IMR-90 (cell line): Measurements from ENCODE around the gene BGLAP. TPM values are rescaled to one million over a fixed set of nuclear protein-coding genes. Genes with fewer than 3 reads are reported as not detected.

Source experiments
- ATAC-seq: fragments of 200-7000 bp; cut with Tn5 transposase; 2 replicates; pipeline ENCODE4 v1.9.1; 2020; ENCODE audit warnings: low read depth, mild to moderate bottlenecking, moderate library complexity
- BruUV-seq: library from RNA; stranded (reverse); fragments of 400-500 nt; replicated peaks from 2 replicates; lab custom pipeline; 2021; lab: Mats Ljungman, UMichigan
- CTCF ChIA-PET: fragments of 300-600 bp; formaldehyde crosslinking; extraction: SDS; loops from one replicate; lab custom pipeline; 2021; ENCODE audit warnings: antibody characterized with exemption; lab: Yijun Ruan, JAX
- POLR2A ChIA-PET: fragments of 300-600 bp; sonication (Branson Sonifier 250); formaldehyde crosslinking; loops from one replicate; lab custom pipeline; 2022; ENCODE audit warnings: antibody characterized with exemption; ENCODE audit not compliant: unreplicated experiment; lab: Charles Lee
- DNase-seq: peaks from one replicate; pipeline ENCODE4 v3.0.0; 2013
- H2AFZ ChIP-seq: replicated peaks from 2 replicates; pipeline ENCODE3; 2013; ENCODE audit warnings: low read length, mild to moderate bottlenecking; ENCODE audit not compliant: poor library complexity
- H2AK5ac ChIP-seq: 2 replicates; pipeline ENCODE4 v1.6.1; 2013; ENCODE audit warnings: low read depth, low read length, inconsistent platforms
- H2AK9ac ChIP-seq: replicated peaks from 2 replicates; pipeline ENCODE3; 2013; ENCODE audit warnings: mild to moderate bottlenecking, low read depth, low read length, moderate library complexity; ENCODE audit not compliant: poor library complexity
- H2BK120ac ChIP-seq: 2 replicates; pipeline ENCODE4 v1.6.1; 2013; ENCODE audit warnings: low read depth, low read length, inconsistent platforms
- H2BK15ac ChIP-seq: 3 replicates; pipeline ENCODE4 v1.6.1; 2013; ENCODE audit warnings: low read depth, low read length, inconsistent platforms
- H2BK20ac ChIP-seq: 2 replicates; pipeline ENCODE4 v1.6.1; 2013; ENCODE audit warnings: low read depth, mild to moderate bottlenecking, inconsistent platforms, low read length, moderate library complexity
- H2BK5ac ChIP-seq: 2 replicates; pipeline ENCODE4 v1.6.1; 2013; ENCODE audit warnings: mild to moderate bottlenecking, low read depth, low read length, inconsistent platforms; ENCODE audit not compliant: poor library complexity, severe bottlenecking
- H3K14ac ChIP-seq: replicated peaks from 2 replicates; pipeline ENCODE4 v1.6.1; 2013; ENCODE audit warnings: low read depth, low read length, inconsistent platforms
- H3K18ac ChIP-seq: 2 replicates; pipeline ENCODE4 v1.6.1; 2013; ENCODE audit warnings: low read depth, low read length, control low read depth
- H3K23ac ChIP-seq: 2 replicates; pipeline ENCODE4 v1.6.1; 2013; ENCODE audit warnings: low read depth, low read length, inconsistent platforms
- H3K27ac ChIP-seq: 2 replicates; pipeline ENCODE4 v1.5.1; 2013; ENCODE audit warnings: mild to moderate bottlenecking, control low read depth, low read length; ENCODE audit not compliant: insufficient read depth
- H3K27me3 ChIP-seq: 2 replicates; pipeline ENCODE4 v1.6.1; 2013; ENCODE audit warnings: low read length; ENCODE audit not compliant: control insufficient read depth, insufficient read depth
- H3K36me3 ChIP-seq: 2 replicates; pipeline ENCODE4 v1.6.1; 2013; ENCODE audit warnings: low read length, mixed read lengths; ENCODE audit not compliant: control insufficient read depth, insufficient read depth
- H3K4ac ChIP-seq: 2 replicates; pipeline ENCODE4 v1.6.1; 2013; ENCODE audit warnings: low read depth, low read length, inconsistent platforms
- H3K4me1 ChIP-seq: 2 replicates; pipeline ENCODE4 v1.6.1; 2013; ENCODE audit warnings: low read length, mixed read lengths; ENCODE audit not compliant: control insufficient read depth, insufficient read depth
- H3K4me2 ChIP-seq: 2 replicates; pipeline ENCODE4 v1.6.1; 2013; ENCODE audit warnings: low read depth, mild to moderate bottlenecking, control low read depth, low read length, moderate library complexity
- H3K4me3 ChIP-seq: 2 replicates; pipeline ENCODE4 v1.5.1; 2013; ENCODE audit warnings: low read depth, mild to moderate bottlenecking, control low read depth, low read length, moderate library complexity; ENCODE audit not compliant: insufficient read depth
- H3K56ac ChIP-seq: 2 replicates; pipeline ENCODE4 v1.6.1; 2013; ENCODE audit warnings: low read length, inconsistent platforms; ENCODE audit not compliant: insufficient read depth; ENCODE audit errors: extremely low read depth
- H3K79me1 ChIP-seq, 2 experiments: 2 replicates each; pipeline ENCODE4 v1.6.1; 2013; ENCODE audit warnings: low read length in 2 of 2, inconsistent platforms in 1 of 2, low read depth in 1 of 2
- H3K9ac ChIP-seq: 2 replicates; pipeline ENCODE4 v1.6.1; 2013; ENCODE audit warnings: low read depth, low read length, control low read depth
- H3K9me1 ChIP-seq: 2 replicates; pipeline ENCODE4 v1.6.1; 2013; ENCODE audit warnings: low read length, inconsistent platforms; ENCODE audit not compliant: insufficient read depth
- H3K9me3 ChIP-seq: 2 replicates; pipeline ENCODE4 v1.6.1; 2013; ENCODE audit warnings: low read length; ENCODE audit not compliant: control insufficient read depth, insufficient read depth
- H4K20me1 ChIP-seq: 2 replicates; pipeline ENCODE4 v1.6.1; 2013; ENCODE audit warnings: low read length, inconsistent platforms; ENCODE audit not compliant: insufficient read depth
- H4K5ac ChIP-seq: 2 replicates; pipeline ENCODE4 v1.6.1; 2013; ENCODE audit warnings: mild to moderate bottlenecking, low read depth, low read length, control low read depth
- H4K8ac ChIP-seq, 2 experiments: 2 replicates each; pipeline ENCODE4 v1.6.1; 2013; ENCODE audit warnings: low read depth in 2 of 2, low read length in 2 of 2, control low read depth in 1 of 2, inconsistent platforms in 1 of 2
- H4K91ac ChIP-seq: 2 replicates; pipeline ENCODE4 v1.6.1; 2013; ENCODE audit warnings: low read depth, low read length, inconsistent platforms; ENCODE audit not compliant: insufficient read depth
- BHLHE40 ChIP-seq: fragments of 150-350 bp; IDR thresholded peaks from 2 replicates; pipeline ENCODE4 v1.6.1; 2016; ENCODE audit warnings: mild to moderate bottlenecking, low read depth, low read length
- CEBPB ChIP-seq: IDR thresholded peaks from 2 replicates; pipeline ENCODE4 v1.6.1; 2012; ENCODE audit warnings: low read depth, low read length, improper control_type of control experiment
- FOS ChIP-seq: fragments of 150-350 bp; IDR thresholded peaks from 2 replicates; pipeline ENCODE4 v1.6.1; 2016; ENCODE audit warnings: low read depth, low read length
- MAZ ChIP-seq: IDR thresholded peaks from 2 replicates; pipeline ENCODE4 v1.6.1; 2012; ENCODE audit warnings: low read depth, mild to moderate bottlenecking, low read length, improper control_type of control experiment, moderate library complexity, borderline replicate concordance
- MXI1 ChIP-seq: IDR thresholded peaks from 2 replicates; pipeline ENCODE4 v1.6.1; 2012; ENCODE audit warnings: low read depth, mild to moderate bottlenecking, low read length, moderate library complexity, borderline replicate concordance
- RAD21 ChIP-seq: IDR thresholded peaks from 2 replicates; pipeline ENCODE4 v1.6.1; 2012; ENCODE audit warnings: low read length, improper control_type of control experiment
- RFX5 ChIP-seq: IDR thresholded peaks from 2 replicates; pipeline ENCODE4 v1.8.0; 2012; ENCODE audit warnings: low read depth, mild to moderate bottlenecking, low read length, moderate library complexity
- SMC3 ChIP-seq: fragments of 150-350 bp; IDR thresholded peaks from 2 replicates; pipeline ENCODE4 v1.6.1; 2016; ENCODE audit warnings: low read depth, mild to moderate bottlenecking, antibody characterized with exemption, low read length, moderate library complexity
- WGBS, 2 experiments: methylation state at CpG; one replicate each; pipeline versions ENCODE4 v1.1.5 to v1.1.7; 2013; ENCODE audit warnings: missing lambda C conversion rate in 2 of 2; ENCODE audit not compliant: insufficient read length in 1 of 2; ENCODE audit errors: extremely low coverage in 2 of 2; 5-methylcytosine and 5-hydroxymethylcytosine counted together
- dilution Hi-C: fragments of 300-500 bp; cut with HindIII; formaldehyde crosslinking; loops from one replicate; pipeline ENCODE4 v1.14.3; 2018; ENCODE audit warnings: low sequenced_read_pairs; ENCODE audit not compliant: unreplicated experiment
- in situ Hi-C: fragments of 300-500 bp; cut with MboI; formaldehyde crosslinking; loops from 3 replicates; pipeline ENCODE4 v1.14.3; 2019; ENCODE audit warnings: low sequenced_read_pairs, inconsistent platforms, mixed read lengths
- intact Hi-C: fragments of 100-400 bp; cut with micrococcal nuclease; formaldehyde crosslinking; loops from 2 replicates; pipeline ENCODE4 v1.10.0; 2022
- polyA plus RNA-seq, 3 experiments: library from polyadenylated mRNA; depleted of rRNA; stranded (reverse); fragments of >200 nt; gene quantifications; 2 replicates each; pipeline ENCODE4 v1.2.3, GENCODE V29; 2012; ENCODE audit warnings: low replicate concordance in 1 of 3
- total RNA-seq: library from RNA; depleted of rRNA; stranded (reverse); fragments of >200 nt; gene quantifications from 2 replicates; pipeline ENCODE4 v1.2.3, GENCODE V29; 2012
- TF ChIP-seq, protein P1 (sequence below): conservative IDR thresholded peaks from 2 replicates; pipeline ENCODE4 v1.5.1; 2012; ENCODE audit warnings: mild to moderate bottlenecking, low read depth, low read length, improper control_type of control experiment

The BGLAP gene
- total and polyA plus RNA-seq, 2 of the 4 experiments (the other 2 are of a cell fraction): 0.67 TPM; not detected in 1

GRCh38 chr1:156238248-156238647 is 3.7 kb upstream of the BGLAP start:
- H3K9me1 ChIP-seq: peaks cover 11% of the 10 kb centered on the region; the same call in 1 of the 2 replicates
- H3K36me3 ChIP-seq: peaks cover 37% of the 10 kb centered on the region
- H2AK9ac ChIP-seq: no peak overlapping the region
- no peak overlapping the region for H3K23ac ChIP-seq
- dilution Hi-C loops (no loop called here), intact Hi-C loops (no loop called here), in situ Hi-C loops (no loop called here)
- H2BK15ac ChIP-seq: no peak overlapping the region
- peaks cover 7% of the 10 kb centered on the region; the same call in 1 of the 2 replicates for H4K20me1 ChIP-seq
- ChIA-PET POLR2A (no interaction called here), CTCF (no interaction called here)
- H3K9me3 ChIP-seq: no peaks in the 10 kb centered on the region
- H3K18ac ChIP-seq: no peak overlapping the region
- H2AFZ ChIP-seq: no peak overlapping the region
- peaks cover 6% of the 10 kb centered on the region for H3K4me1 ChIP-seq
- no peak for ATAC-seq
- no peak overlapping the region for H3K56ac ChIP-seq
- no peak overlapping the region for H3K14ac ChIP-seq
- H4K8ac ChIP-seq: no peak overlapping the region
- no peak overlapping the region for H2BK120ac ChIP-seq
- no peak overlapping the region for H4K91ac ChIP-seq
- no peak overlapping the region for H3K4me2 ChIP-seq
- DNase-seq: no peak
- peaks cover 0 to 6% of the 10 kb centered on the region in 2 experiments; a peak in 2 of 4 replicates for H3K79me1 ChIP-seq
- no peak overlapping the region for H3K9ac ChIP-seq
- no peak for TF ChIP-seq BHLHE40
- no peak for TF ChIP-seq RAD21
- TF ChIP-seq CEBPB: no peak
- TF ChIP-seq SMC3: no peak
- TF ChIP-seq MXI1: no peak
- TF ChIP-seq RFX5: no peak
- no peak for TF ChIP-seq FOS
- TF ChIP-seq, protein P1, sequence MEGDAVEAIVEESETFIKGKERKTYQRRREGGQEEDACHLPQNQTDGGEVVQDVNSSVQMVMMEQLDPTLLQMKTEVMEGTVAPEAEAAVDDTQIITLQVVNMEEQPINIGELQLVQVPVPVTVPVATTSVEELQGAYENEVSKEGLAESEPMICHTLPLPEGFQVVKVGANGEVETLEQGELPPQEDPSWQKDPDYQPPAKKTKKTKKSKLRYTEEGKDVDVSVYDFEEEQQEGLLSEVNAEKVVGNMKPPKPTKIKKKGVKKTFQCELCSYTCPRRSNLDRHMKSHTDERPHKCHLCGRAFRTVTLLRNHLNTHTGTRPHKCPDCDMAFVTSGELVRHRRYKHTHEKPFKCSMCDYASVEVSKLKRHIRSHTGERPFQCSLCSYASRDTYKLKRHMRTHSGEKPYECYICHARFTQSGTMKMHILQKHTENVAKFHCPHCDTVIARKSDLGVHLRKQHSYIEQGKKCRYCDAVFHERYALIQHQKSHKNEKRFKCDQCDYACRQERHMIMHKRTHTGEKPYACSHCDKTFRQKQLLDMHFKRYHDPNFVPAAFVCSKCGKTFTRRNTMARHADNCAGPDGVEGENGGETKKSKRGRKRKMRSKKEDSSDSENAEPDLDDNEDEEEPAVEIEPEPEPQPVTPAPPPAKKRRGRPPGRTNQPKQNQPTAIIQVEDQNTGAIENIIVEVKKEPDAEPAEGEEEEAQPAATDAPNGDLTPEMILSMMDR: no peak
- TF ChIP-seq MAZ: no peak
- H4K5ac ChIP-seq: no peak overlapping the region
- H3K27me3 ChIP-seq: no peaks in the 10 kb centered on the region
- H2BK5ac ChIP-seq: no peak overlapping the region
- H3K4me3 ChIP-seq: no peak overlapping the region
- no peak overlapping the region for H3K4ac ChIP-seq
- 93% methylated on average over 2 of the region's 5 CpGs; no CpG with 5 or more reads in 1 of the 2 experiments for WGBS, 2 experiments
- H2BK20ac ChIP-seq: no peak overlapping the region
- no peak overlapping the region for H3K27ac ChIP-seq
- H2AK5ac ChIP-seq: no peak overlapping the region
- BruUV-seq: no TSS peak
